Naive B cell (primary cell): ENCODE measurements around the gene MGLL. TPM values are rescaled to one million over a fixed set of nuclear protein-coding genes. Genes with fewer than 3 reads are reported as not detected.
A peak's percentile ranks its signal among the peaks of the same experiment; 100 is the strongest.

Experiments used
- ATAC-seq, 2 donors: fragments of 150-1000 bp; cut with Tn5 transposase; 2 replicates each; pipeline ENCODE4 v1.10.0; 2021; ENCODE audit warnings: low read depth in 2 of 2, mild to moderate bottlenecking in 2 of 2, moderate library complexity in 2 of 2
- DNase-seq: peaks from one replicate; pipeline ENCODE4 v3.0.0; 2022
- H3K27ac Mint-ChIP-seq, 6 donors: one replicate each; pipeline ENCODE4 v1.8.0; 2020 to 2022; ENCODE audit warnings: mild to moderate bottlenecking in 6 of 6, mixed read lengths in 6 of 6, moderate library complexity in 5 of 6, inconsistent platforms in 2 of 6
- H3K27me3 Mint-ChIP-seq, 3 donors: one replicate each; pipeline ENCODE4 v1.8.0; 2021 to 2022; ENCODE audit warnings: mixed read lengths in 3 of 3, mild to moderate bottlenecking in 1 of 3
- H3K36me3 Mint-ChIP-seq, 2 donors: one replicate each; pipeline ENCODE4 v1.8.0; 2020 to 2022; ENCODE audit warnings: mixed read lengths in 2 of 2, inconsistent platforms in 1 of 2, mild to moderate bottlenecking in 1 of 2
- H3K4me1 Mint-ChIP-seq, 3 donors: one replicate each; pipeline ENCODE4 v1.8.0; 2020 to 2022; ENCODE audit warnings: mixed read lengths in 3 of 3, inconsistent platforms in 1 of 3, mild to moderate bottlenecking in 1 of 3, moderate library complexity in 1 of 3
- H3K4me3 Mint-ChIP-seq, 8 donors: one replicate each; pipeline ENCODE4 v1.8.0; 2020 to 2022; ENCODE audit warnings: mild to moderate bottlenecking in 8 of 8, mixed read lengths in 8 of 8, moderate library complexity in 8 of 8, inconsistent platforms in 2 of 8
- H3K9me3 Mint-ChIP-seq, 7 donors: one replicate each; pipeline ENCODE4 v1.8.0; 2020 to 2022; ENCODE audit warnings: mixed read lengths in 7 of 7, mild to moderate bottlenecking in 5 of 7, inconsistent platforms in 2 of 7, moderate library complexity in 1 of 7
- polyA plus RNA-seq, 6 donors: library from polyadenylated mRNA; unstranded; fragments of 300-500 nt; fragmentation: Illumina TruSeq; gene quantifications; one replicate each; pipeline ENCODE4 v1.2.3, GENCODE V29; 2021; ENCODE audit warnings: low read depth in 6 of 6

Gene MGLL
- polyA plus RNA-seq, 6 donors from 2014 or later = 0.40 to 3.6 (median 1.3) TPM; not detected in 1

GRCh38 chr3:127740136-127740915, 82.0 kb downstream of the MGLL start:
- Mint-ChIP-seq H3K27me3 (peaks cover 0 to 4% (median 0%) of the 10 kb centered on the region in 3 donors), H3K4me3 (no peak overlapping the region), H3K36me3 (no peaks in the 10 kb centered on the region), H3K4me1 (peaks cover 11 to 18% (median 12%) of the 10 kb centered on the region in 3 donors), H3K9me3 (no peaks in the 10 kb centered on the region), H3K27ac (no peak overlapping the region)
- DNase-seq (no peak), ATAC-seq (no peak)

- no peaks in the 10 kb centered on the region for H3K9me3 Mint-ChIP-seq
- H3K36me3 Mint-ChIP-seq = no peaks in the 10 kb centered on the region
- no peak overlapping the region for H3K27ac Mint-ChIP-seq
- peaks cover 19 to 26% (median 20%) of the 10 kb centered on the region in 3 donors for H3K4me1 Mint-ChIP-seq
- peak overlapping the region in 1 of 8 donors; percentile 9 for H3K4me3 Mint-ChIP-seq
- DNase-seq = no peak
- no peak for ATAC-seq
- peaks cover 0 to 4% (median 0%) of the 10 kb centered on the region in 3 donors for H3K27me3 Mint-ChIP-seq
Measured at GRCh38 chr3:127739347-127740135, 82.8 kb downstream of the MGLL start.

GRCh38 chr3:127738192-127738840, 84.0 kb downstream of the MGLL start:
- Mint-ChIP-seq H3K4me1 (peaks cover 24 to 32% (median 28%) of the 10 kb centered on the region in 3 donors), H3K27me3 (peaks cover 0 to 4% (median 0%) of the 10 kb centered on the region in 3 donors), H3K27ac (no peak overlapping the region), H3K9me3 (no peaks in the 10 kb centered on the region), H3K4me3 (no peak overlapping the region), H3K36me3 (no peaks in the 10 kb centered on the region)
- ATAC-seq (no peak), DNase-seq (no peak)

GRCh38 chr3:127736801-127737539, 85.3 kb downstream of the MGLL start:
- H3K36me3 Mint-ChIP-seq = no peaks in the 10 kb centered on the region
- ATAC-seq (no peak), DNase-seq (no peak)
- H3K4me1 Mint-ChIP-seq = peaks cover 28 to 34% (median 31%) of the 10 kb centered on the region in 3 donors
- peak overlapping the region in 6 of 8 donors; percentile 74 to 89 (median 80) for H3K4me3 Mint-ChIP-seq
- peak overlapping the region in 2 of 6 donors; percentile 42 to 87 for H3K27ac Mint-ChIP-seq
- no peaks in the 10 kb centered on the region for H3K9me3 Mint-ChIP-seq
- peaks cover 0 to 4% (median 0%) of the 10 kb centered on the region in 3 donors for H3K27me3 Mint-ChIP-seq

- H3K27ac Mint-ChIP-seq = peak overlapping the region; percentile 29 to 87 (median 74)
- DNase-seq (peak; percentile 51), ATAC-seq (peak; percentile 84 to 85)
Measured at GRCh38 chr3:127735767-127736693, 86.3 kb downstream of the MGLL start.

GRCh38 chr3:127734754-127735473, 87.4 kb downstream of the MGLL start:
- Mint-ChIP-seq H3K27ac (peak overlapping the region in 4 of 6 donors; percentile 64 to 88 (median 70)), H3K4me1 (peaks cover 32 to 36% (median 35%) of the 10 kb centered on the region in 3 donors), H3K9me3 (no peaks in the 10 kb centered on the region), H3K36me3 (no peaks in the 10 kb centered on the region), H3K27me3 (peaks cover 0 to 2% (median 0%) of the 10 kb centered on the region in 3 donors), H3K4me3 (peak overlapping the region in 7 of 8 donors; percentile 25 to 89 (median 78))
- DNase-seq = no peak
- ATAC-seq = no peak

More at GRCh38 chr3:127735767-127736693, 86.3 kb downstream of the MGLL start:
- Mint-ChIP-seq H3K4me3 (peak overlapping the region; percentile 33 to 89 (median 81)), H3K27me3 (peaks cover 0 to 4% (median 0%) of the 10 kb centered on the region in 3 donors), H3K4me1 (peaks cover 28 to 34% (median 31%) of the 10 kb centered on the region in 3 donors), H3K9me3 (no peaks in the 10 kb centered on the region), H3K36me3 (no peaks in the 10 kb centered on the region)

GRCh38 chr3:127734181-127734720, 88.1 kb downstream of the MGLL start:
- Mint-ChIP-seq H3K4me1 (peaks cover 32 to 42% (median 39%) of the 10 kb centered on the region in 3 donors), H3K36me3 (no peaks in the 10 kb centered on the region), H3K4me3 (peak overlapping the region in 4 of 8 donors; percentile 54 to 82 (median 78)), H3K9me3 (no peaks in the 10 kb centered on the region), H3K27me3 (peaks cover 0 to 3% (median 0%) of the 10 kb centered on the region in 3 donors), H3K27ac (peak overlapping the region in 2 of 6 donors; percentile 67 to 88)
- DNase-seq (no peak), ATAC-seq (no peak)

- H3K27ac Mint-ChIP-seq = peak overlapping the region in 2 of 6 donors; percentile 55 to 86
- no peak overlapping the region for H3K4me3 Mint-ChIP-seq
- H3K4me1 Mint-ChIP-seq = peaks cover 32 to 42% (median 39%) of the 10 kb centered on the region in 3 donors
- no peaks in the 10 kb centered on the region for H3K9me3 Mint-ChIP-seq
- DNase-seq = no peak
- ATAC-seq = no peak
- H3K27me3 Mint-ChIP-seq = peaks cover 0 to 3% (median 0%) of the 10 kb centered on the region in 3 donors
- no peaks in the 10 kb centered on the region for H3K36me3 Mint-ChIP-seq
Measured at GRCh38 chr3:127733781-127734180, 88.5 kb downstream of the MGLL start.

- H3K36me3 Mint-ChIP-seq = no peaks in the 10 kb centered on the region
- H3K27me3 Mint-ChIP-seq = peaks cover 0 to 3% (median 0%) of the 10 kb centered on the region in 3 donors
- DNase-seq = no peak
- peaks cover 32 to 42% (median 39%) of the 10 kb centered on the region in 3 donors for H3K4me1 Mint-ChIP-seq
- H3K9me3 Mint-ChIP-seq = no peaks in the 10 kb centered on the region
- peak overlapping the region in 4 of 6 donors; percentile 30 to 90 (median 57) for H3K27ac Mint-ChIP-seq
- no peak overlapping the region for H3K4me3 Mint-ChIP-seq
- no peak for ATAC-seq
Measured at GRCh38 chr3:127732879-127733350, 89.4 kb downstream of the MGLL start.

- Mint-ChIP-seq H3K9me3 (no peaks in the 10 kb centered on the region), H3K36me3 (no peaks in the 10 kb centered on the region), H3K4me1 (peaks cover 32 to 42% (median 39%) of the 10 kb centered on the region in 3 donors), H3K4me3 (peak overlapping the region in 1 of 8 donors; percentile 22), H3K27ac (peak overlapping the region in 2 of 6 donors; percentile 32 to 77), H3K27me3 (peaks cover 0 to 3% (median 0%) of the 10 kb centered on the region in 3 donors)
- ATAC-seq (no peak), DNase-seq (no peak)
Measured at GRCh38 chr3:127732303-127732702, 90.0 kb downstream of the MGLL start.
